NCI-H1930 (cell line): Measurements from ENCODE around the gene CPEB3.

Experiments used
- DNase-seq, 2 experiments: peaks; one replicate each; lab custom pipeline; 2025; lab: John Stamatoyannopoulos, UW

The CPEB3 gene

GRCh38 chr10:92213049-92213448, 77.8 kb downstream of the CPEB3 start:
- DNase-seq, result no peak

GRCh38 chr10:92208736-92209135, 82.1 kb downstream of the CPEB3 start:
- no peak for DNase-seq

GRCh38 chr10:92208157-92208720, 82.6 kb downstream of the CPEB3 start:
- no peak for DNase-seq

- no peak for DNase-seq
Measured at GRCh38 chr10:92207061-92207460, 83.8 kb downstream of the CPEB3 start.

- peak; percentile 46 for DNase-seq
Measured at GRCh38 chr10:92203919-92204623, 86.8 kb downstream of the CPEB3 start.

GRCh38 chr10:92202536-92202935, 88.3 kb downstream of the CPEB3 start:
- DNase-seq, result no peak

GRCh38 chr10:92200564-92200963, 90.3 kb downstream of the CPEB3 start:
- DNase-seq, result no peak

GRCh38 chr10:92187101-92187500, 103.8 kb downstream of the CPEB3 start:
- DNase-seq, result no peak

GRCh38 chr10:92184977-92185376, 105.9 kb downstream of the CPEB3 start:
- DNase-seq, result peak in 1 of 2 experiments; percentile 21

- DNase-seq, result no peak
Measured at GRCh38 chr10:92183199-92183598, 107.7 kb downstream of the CPEB3 start.

GRCh38 chr10:92181575-92181974, 109.3 kb downstream of the CPEB3 start:
- peak in 1 of 2 experiments; percentile 24 for DNase-seq

GRCh38 chr10:92180399-92180798, 110.5 kb downstream of the CPEB3 start:
- no peak for DNase-seq

GRCh38 chr10:92177546-92177945, 113.3 kb downstream of the CPEB3 start:
- no peak for DNase-seq

GRCh38 chr10:92175164-92175563, 115.7 kb downstream of the CPEB3 start:
- DNase-seq, result no peak

- no peak for DNase-seq
Measured at GRCh38 chr10:92173996-92174395, 116.9 kb downstream of the CPEB3 start.

- DNase-seq, result no peak
Measured at GRCh38 chr10:92164036-92164696, 126.7 kb downstream of the CPEB3 start.

GRCh38 chr10:92162541-92162940, 128.3 kb downstream of the CPEB3 start:
- no peak for DNase-seq

GRCh38 chr10:92156874-92157773, 133.8 kb downstream of the CPEB3 start:
- DNase-seq, result peak in 1 of 2 experiments; percentile 4

- no peak for DNase-seq
Measured at GRCh38 chr10:92150823-92151222, 140.1 kb downstream of the CPEB3 start.

- DNase-seq, result no peak
Measured at GRCh38 chr10:92149261-92149660, 141.6 kb downstream of the CPEB3 start.

GRCh38 chr10:92146781-92147180, 144.1 kb downstream of the CPEB3 start:
- DNase-seq, result no peak

GRCh38 chr10:92146107-92146506, 144.8 kb downstream of the CPEB3 start:
- DNase-seq, result no peak
